ENCODE data around the gene NAV2.

NAV2 gene

DNA sequence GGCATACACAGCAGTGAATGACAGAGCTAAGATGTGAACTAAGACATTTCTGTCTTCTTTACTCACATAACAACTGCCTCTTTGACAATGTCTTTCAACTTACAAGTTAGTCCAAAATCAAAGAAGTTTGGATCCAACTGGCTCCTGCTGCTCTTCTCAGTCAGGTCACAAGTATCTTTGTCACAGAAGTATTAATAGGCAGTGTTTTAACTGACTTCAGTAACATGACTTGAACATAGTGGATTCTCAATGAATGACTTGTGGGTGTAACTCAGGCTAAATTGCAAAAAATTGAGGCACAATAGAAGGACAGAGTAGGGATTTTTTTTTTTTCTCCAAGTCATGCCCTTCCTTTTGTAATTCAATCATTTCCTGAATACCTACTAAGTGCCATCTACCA is 425.0 kb downstream of the NAV2 start:
- Mint-ChIP-seq H3K27me3 (peaks cover 48% of the 10 kb centered on the region), H3K36me3 (ENCODE audit: low read depth) (no peaks in the 10 kb centered on the region)

DNA sequence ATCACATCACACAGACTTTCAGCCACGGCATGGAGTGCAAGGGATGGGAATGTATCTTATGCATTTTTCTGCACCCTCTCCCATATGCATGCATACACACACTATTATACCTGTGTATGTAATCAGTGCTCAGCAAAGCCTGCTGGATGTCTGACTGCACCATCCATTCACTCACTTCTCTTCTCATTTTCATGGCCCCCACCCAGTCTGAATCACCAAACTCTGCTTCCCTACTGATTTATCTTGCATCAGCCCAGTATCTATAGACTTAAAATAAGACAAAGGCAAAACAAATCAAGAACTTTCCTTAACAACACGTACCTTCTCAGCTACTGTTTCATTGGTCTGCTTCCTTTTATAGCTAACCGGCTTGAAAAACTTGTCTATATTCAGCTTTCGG is 426.1 kb downstream of the NAV2 start:
- H3K9me3 Mint-ChIP-seq, result no peaks in the 10 kb centered on the region
- peaks cover 42% of the 10 kb centered on the region for H3K27me3 Mint-ChIP-seq
- H3K27ac Mint-ChIP-seq, result no peak overlapping the region
- H3K36me3 Mint-ChIP-seq (ENCODE audit: low read depth), result no peaks in the 10 kb centered on the region
- no peaks in the 10 kb centered on the region for H3K4me1 Mint-ChIP-seq
- ATAC-seq (no peak), DNase-seq (no peak)
- no peak overlapping the region for H3K4me3 Mint-ChIP-seq

More for the DNA sequence above, 425.0 kb downstream of the NAV2 start:
- ATAC-seq (no peak), DNase-seq (no peak)
- no peak overlapping the region for H3K4me3 Mint-ChIP-seq
- no peaks in the 10 kb centered on the region for H3K4me1 Mint-ChIP-seq
- no peak overlapping the region for H3K27ac Mint-ChIP-seq
- H3K9me3 Mint-ChIP-seq, result no peaks in the 10 kb centered on the region

DNA sequence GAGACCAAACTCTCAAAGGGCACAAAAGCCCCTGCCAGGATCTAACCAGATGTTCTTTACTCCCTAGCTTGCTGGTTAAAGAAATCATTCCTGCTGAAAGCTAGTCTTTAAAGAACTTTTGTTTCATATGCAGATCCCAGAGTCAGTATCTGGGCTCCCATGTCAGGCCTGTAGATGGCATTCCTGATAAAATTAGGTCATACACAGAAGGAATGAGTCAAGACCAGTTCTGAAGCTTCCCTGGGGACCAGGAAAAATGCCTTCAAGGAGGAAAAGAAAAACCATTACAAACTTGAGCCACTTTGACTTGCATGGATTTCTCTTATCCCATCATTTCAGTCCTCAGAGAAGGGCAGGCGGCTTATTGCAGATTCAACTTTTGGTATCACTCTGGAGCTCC is 441.7 kb downstream of the NAV2 start:
- no peak for ATAC-seq
- Mint-ChIP-seq H3K4me3 (no peak overlapping the region), H3K27ac (no peak overlapping the region), H3K4me1 (peaks cover 20% of the 10 kb centered on the region), H3K36me3 (ENCODE audit: low read depth) (peaks cover 2% of the 10 kb centered on the region), H3K27me3 (peaks cover 48% of the 10 kb centered on the region), H3K9me3 (no peaks in the 10 kb centered on the region)
- DNase-seq, result no peak

DNA sequence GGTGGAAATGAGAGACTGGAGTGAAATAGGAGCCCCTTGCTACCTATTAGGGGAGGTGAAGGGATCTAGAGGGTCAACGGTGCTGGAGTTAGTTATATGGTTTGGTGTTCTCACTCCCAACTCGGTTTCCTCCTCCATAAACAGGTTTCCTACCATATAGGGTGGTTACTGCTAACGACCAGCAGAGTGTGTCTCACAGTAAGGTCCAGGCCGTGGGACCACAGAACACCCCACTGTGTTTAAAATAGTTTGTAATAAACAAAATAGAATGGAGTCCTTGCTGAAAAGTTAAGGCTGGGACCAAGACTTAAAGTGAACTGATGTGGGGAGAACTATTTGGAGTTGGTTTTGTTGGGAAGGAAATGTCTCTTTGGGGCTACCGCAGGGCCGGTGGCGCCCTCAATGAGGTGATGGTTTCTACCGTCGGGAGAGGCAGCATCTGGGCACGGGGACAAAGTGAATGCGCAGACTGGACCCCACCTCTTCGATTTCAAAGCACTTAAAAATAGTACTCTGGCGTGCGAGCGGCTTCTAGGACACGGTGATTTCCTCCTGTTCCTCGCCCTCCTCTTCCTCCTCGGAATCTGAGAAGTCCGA is 443.1 kb downstream of the NAV2 start:
- ATAC-seq, result no peak
- Mint-ChIP-seq H3K36me3 (ENCODE audit: low read depth) (peaks cover 2% of the 10 kb centered on the region), H3K4me3 (peak overlapping the region; percentile 60), H3K9me3 (peaks cover 3% of the 10 kb centered on the region), H3K4me1 (peaks cover 21% of the 10 kb centered on the region), H3K27ac (no peak overlapping the region), H3K27me3 (peaks cover 58% of the 10 kb centered on the region)
- DNase-seq, result no peak

DNA sequence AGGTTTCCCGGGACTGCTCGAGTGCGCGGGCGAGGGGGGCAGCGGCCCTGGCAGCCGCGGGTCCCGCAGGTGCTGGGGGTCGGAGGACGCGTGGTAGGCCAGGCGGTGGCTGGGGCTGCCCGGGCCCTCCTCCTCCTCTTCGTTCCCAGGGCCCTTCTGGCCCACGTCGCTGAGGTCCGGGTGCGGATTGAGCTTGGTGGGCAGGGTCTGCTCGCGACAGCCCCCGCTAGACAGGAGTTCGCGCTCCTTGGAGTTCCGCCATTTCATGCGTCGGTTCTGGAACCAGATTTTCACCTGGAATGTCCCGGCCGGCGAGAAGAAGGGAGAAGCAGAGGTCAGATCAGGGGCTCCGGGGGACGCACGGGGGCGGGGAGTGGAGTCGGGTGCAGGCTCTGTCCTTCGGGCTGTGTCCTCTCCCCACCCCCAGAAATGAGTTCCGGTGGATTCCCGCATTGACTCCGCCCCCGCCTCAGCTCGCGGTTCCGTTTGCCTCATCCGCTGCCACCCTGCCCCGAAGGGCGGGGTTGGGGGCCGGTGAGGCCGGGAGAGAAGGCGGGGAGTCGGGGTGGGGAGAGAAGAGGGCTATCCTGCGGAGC is 443.7 kb downstream of the NAV2 start:
- Mint-ChIP-seq H3K4me1 (peaks cover 23% of the 10 kb centered on the region), H3K4me3 (peak overlapping the region; percentile 60), H3K9me3 (peaks cover 6% of the 10 kb centered on the region), H3K27me3 (peaks cover 64% of the 10 kb centered on the region), H3K27ac (no peak overlapping the region), H3K36me3 (ENCODE audit: low read depth) (peaks cover 2% of the 10 kb centered on the region)
- peak; percentile 36 for ATAC-seq
- DNase-seq, result no peak

DNA sequence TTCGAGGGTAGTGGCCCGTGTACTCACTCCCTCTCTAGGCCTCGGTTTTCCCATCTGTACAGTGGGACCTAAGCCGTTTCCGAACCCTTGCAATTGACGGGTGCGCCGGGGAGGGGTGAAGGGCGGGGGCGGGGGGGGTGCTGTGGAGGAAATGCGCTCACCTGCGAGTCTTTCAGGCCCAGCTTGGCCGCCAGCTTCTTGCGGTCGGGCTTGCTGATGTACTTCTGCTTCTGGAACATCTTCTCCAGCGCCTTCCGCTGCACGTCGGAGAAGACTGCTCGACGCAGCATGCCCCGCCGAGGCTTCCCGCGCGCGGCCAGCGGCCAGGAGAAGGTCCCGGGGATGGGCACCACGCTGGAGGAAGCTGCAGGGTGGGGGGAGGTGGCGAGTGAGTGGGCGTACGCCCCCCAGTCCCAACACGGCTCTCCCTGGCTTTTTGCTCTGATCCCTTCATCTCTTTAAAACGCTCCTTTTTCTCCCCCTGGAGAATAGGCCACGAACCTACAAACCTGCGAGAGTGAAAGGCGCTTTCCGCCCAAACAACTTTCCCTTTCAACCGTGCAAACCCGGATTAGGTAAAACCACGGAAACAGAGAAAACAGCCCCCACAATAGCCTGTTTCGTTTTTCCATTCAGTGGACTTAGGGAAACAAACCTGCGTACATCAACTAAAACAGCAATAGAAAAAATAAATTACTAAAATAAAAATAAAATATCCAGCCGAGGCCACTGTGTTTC is 444.4 kb downstream of the NAV2 start:
- peak overlapping the region; percentile 45 for H3K4me3 Mint-ChIP-seq
- H3K27me3 Mint-ChIP-seq, result peaks cover 71% of the 10 kb centered on the region
- H3K36me3 Mint-ChIP-seq (ENCODE audit: low read depth), result peaks cover 2% of the 10 kb centered on the region
- DNase-seq (no peak), ATAC-seq (no peak)
- peaks cover 24% of the 10 kb centered on the region for H3K4me1 Mint-ChIP-seq
- peaks cover 6% of the 10 kb centered on the region for H3K9me3 Mint-ChIP-seq
- H3K27ac Mint-ChIP-seq, result no peak overlapping the region

DNA sequence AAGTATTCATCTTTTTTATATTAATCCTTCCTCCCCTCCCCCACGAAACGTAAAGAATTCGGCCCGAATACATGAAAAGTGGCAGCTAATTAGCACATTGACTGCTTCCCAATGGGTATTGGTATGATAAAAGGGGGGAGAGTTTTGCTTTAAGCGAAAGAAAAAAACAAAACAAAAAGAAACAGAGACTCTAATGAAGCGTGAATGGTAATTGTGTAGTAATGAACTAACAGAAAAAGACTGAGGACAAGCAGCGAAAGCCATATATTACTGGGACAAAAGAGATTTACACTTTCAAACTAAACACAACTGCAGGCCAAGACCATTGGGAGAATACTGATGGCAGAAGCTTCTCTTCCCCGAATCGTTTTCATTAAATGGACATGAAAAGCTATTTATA is 445.1 kb downstream of the NAV2 start:
- peaks cover 2% of the 10 kb centered on the region for H3K36me3 Mint-ChIP-seq (ENCODE audit: low read depth)
- ATAC-seq, result no peak
- DNase-seq, result no peak
- H3K27ac Mint-ChIP-seq, result no peak overlapping the region
- H3K9me3 Mint-ChIP-seq, result peaks cover 6% of the 10 kb centered on the region
- H3K4me1 Mint-ChIP-seq, result peaks cover 29% of the 10 kb centered on the region
- no peak overlapping the region for H3K4me3 Mint-ChIP-seq
- peaks cover 74% of the 10 kb centered on the region for H3K27me3 Mint-ChIP-seq

DNA sequence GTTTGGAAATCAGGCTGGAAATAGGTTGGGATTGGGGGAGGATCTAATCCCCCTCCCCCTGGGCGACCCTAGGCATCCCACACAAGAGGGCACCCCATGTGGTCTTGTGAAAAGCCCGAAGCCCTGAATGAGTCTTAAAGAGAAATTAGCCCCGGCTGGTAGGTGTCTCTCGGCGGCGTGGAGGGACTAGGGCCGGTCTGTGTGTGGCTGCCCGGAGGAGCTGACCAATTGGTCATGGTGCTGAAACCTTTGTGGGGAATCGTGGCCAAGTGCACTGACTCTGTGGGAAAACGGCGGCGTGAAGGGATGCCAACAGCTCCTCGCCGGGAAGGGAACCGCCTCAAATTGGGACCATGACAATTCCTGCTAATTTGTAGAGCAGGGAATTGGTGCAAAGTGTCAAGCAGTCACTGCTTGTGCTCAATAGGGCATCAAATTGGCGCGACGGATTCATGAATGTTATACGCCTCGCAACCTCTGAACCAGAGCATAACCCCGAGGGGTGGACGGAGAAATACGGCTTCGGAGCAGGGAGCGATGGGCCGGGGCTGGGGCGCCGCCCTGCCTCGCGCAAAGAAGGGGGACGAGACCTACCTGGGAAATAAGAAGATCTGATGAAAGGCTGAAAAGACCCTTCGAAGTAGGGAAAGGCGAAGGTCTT is 446.1 kb downstream of the NAV2 start:
- ATAC-seq (no peak), DNase-seq (no peak)
- Mint-ChIP-seq H3K4me3 (no peak overlapping the region), H3K4me1 (peaks cover 38% of the 10 kb centered on the region), H3K36me3 (ENCODE audit: low read depth) (peaks cover 2% of the 10 kb centered on the region), H3K27ac (no peak overlapping the region), H3K27me3 (peaks cover 77% of the 10 kb centered on the region), H3K9me3 (peaks cover 6% of the 10 kb centered on the region)

DNA sequence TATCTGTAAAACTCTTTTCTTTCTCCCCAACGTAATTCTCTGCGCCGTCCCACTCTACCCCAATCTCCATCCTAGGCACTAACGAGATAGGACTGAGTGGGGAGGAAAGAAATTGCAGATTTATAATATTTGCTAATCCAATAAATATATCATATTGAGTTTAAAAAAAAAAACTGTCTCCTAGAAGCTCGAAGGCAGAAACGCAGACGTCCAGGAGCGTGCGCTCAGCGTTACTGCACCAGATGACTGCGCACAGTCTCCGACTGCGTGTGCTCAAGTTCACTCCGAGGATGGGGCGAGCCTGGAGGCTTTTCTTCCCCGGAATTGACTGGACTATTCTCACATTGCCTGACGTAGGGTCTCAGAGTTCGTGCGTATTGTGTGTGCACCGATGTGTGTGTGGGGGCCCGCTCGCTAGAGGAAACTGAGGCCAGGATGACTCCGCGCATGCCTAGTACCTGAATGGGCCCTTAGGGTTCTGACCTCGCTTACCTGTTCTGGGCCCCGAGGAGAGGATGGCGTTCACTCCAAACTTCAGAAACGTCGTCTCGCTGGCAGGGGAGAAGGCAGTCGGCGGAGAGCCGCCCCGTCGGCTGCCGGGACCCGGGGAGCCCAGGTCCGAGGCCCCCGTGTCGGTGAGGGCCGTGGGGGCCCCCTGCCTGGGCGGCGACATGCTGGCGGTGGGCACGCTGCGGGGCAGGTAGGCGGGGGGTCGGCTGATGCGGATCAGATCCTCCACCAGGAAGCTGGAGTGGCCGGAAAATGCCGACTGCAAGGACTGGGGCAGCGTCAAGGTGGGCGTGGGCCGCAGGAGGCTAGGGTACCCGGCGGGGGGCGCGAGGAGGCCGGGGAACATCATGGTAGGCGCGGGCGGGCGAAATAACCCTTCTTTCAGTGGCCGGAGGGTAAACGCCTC is 447.1 kb downstream of the NAV2 start:
- Mint-ChIP-seq H3K36me3 (ENCODE audit: low read depth) (peaks cover 2% of the 10 kb centered on the region), H3K4me3 (no peak overlapping the region), H3K4me1 (peaks cover 41% of the 10 kb centered on the region), H3K9me3 (peaks cover 6% of the 10 kb centered on the region), H3K27ac (no peak overlapping the region), H3K27me3 (peaks cover 84% of the 10 kb centered on the region)
- DNase-seq (no peak), ATAC-seq (no peak)

DNA sequence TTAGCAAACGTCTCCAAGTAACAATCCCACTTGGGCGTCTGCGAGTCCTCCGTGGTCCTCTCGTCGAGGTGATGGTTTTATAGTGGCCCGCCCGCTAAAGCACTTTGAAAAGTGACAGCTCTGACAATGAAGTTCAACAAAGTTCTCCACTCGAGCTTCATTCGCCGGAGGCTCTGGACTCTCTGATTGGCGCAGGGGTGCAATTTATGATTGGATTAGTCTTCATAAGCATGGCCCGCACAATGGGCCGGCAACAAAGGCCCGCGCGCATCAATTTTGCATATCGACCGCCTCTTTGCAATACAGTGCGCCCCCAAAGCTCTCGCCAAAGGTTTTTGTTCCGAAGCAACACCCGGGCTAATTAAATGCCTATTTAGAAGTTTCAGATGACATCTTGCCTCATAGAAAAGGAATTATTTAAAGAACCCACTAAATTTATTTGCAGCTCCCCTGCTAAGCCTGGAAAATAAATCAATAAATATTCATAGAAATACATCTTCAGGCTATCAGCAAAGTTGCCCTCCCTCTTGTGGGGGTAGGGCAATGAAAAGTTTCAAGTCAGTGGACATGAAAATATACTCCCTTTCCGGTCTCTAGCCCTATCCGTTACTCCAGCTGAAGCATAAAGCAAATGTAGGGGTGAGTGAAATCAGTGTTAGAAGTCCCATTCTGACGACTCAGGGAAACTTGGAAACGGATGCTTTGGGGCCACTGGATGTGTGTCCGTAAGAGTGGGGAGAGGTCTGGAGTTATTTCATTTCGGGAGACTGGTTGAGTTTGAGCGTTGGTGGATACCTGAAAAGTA is 448.0 kb downstream of the NAV2 start, which contains the start of gene DBX1:
Gene DBX1 (minus strand): TSS at position 51 of the 805 bp plus-strand sequence. CDS start 151 bp downstream, outside the sequence.
- peaks cover 84% of the 10 kb centered on the region for H3K27me3 Mint-ChIP-seq
- no peak for DNase-seq
- H3K9me3 Mint-ChIP-seq, result peaks cover 6% of the 10 kb centered on the region
- no peak for ATAC-seq
- no peak within 1 kb of the TSS for H3K27ac Mint-ChIP-seq
- peaks cover 2% of the 10 kb centered on the region for H3K36me3 Mint-ChIP-seq (ENCODE audit: low read depth)
- peaks cover 41% of the 10 kb centered on the region for H3K4me1 Mint-ChIP-seq
- no peak within 1 kb of the TSS for H3K4me3 Mint-ChIP-seq

DNA sequence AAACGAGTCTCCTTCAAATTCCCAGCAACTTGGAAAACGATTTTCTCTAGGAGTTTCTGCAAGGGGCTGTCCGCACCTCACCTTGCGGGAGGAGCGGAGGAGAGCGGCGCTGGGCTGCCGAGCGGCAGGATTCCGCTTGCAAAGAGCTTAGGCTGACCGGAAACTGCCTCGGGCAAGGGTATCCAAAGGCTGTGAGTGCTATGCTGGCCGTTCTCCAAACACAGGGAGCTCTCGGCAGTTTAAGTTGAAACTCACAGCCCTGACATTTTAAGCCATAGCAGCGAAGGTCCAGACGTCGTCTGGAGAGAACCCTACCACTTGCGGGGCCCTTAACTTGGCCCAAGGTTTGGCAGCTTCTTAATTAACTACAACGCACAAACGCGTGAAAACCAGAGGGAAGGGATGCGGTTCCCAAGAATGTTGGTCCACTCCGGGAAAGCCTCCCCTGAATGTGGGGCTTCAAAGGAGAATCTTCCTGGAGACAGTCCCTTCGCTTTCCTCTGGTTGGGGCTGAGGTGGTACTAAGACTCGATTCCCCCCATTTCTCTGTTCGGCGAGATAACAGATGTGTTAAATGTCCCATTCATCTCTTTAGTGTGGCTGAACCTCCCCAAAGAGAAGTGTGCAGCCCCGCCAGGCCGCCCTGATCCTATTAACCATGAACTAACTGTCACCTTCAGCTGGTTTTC is 448.7 kb downstream of the NAV2 start:
- Mint-ChIP-seq H3K36me3 (ENCODE audit: low read depth) (no peaks in the 10 kb centered on the region), H3K4me1 (peaks cover 35% of the 10 kb centered on the region), H3K27me3 (peaks cover 83% of the 10 kb centered on the region), H3K9me3 (peaks cover 6% of the 10 kb centered on the region), H3K4me3 (no peak overlapping the region), H3K27ac (no peak overlapping the region)
- ATAC-seq, result no peak
- no peak for DNase-seq

DNA sequence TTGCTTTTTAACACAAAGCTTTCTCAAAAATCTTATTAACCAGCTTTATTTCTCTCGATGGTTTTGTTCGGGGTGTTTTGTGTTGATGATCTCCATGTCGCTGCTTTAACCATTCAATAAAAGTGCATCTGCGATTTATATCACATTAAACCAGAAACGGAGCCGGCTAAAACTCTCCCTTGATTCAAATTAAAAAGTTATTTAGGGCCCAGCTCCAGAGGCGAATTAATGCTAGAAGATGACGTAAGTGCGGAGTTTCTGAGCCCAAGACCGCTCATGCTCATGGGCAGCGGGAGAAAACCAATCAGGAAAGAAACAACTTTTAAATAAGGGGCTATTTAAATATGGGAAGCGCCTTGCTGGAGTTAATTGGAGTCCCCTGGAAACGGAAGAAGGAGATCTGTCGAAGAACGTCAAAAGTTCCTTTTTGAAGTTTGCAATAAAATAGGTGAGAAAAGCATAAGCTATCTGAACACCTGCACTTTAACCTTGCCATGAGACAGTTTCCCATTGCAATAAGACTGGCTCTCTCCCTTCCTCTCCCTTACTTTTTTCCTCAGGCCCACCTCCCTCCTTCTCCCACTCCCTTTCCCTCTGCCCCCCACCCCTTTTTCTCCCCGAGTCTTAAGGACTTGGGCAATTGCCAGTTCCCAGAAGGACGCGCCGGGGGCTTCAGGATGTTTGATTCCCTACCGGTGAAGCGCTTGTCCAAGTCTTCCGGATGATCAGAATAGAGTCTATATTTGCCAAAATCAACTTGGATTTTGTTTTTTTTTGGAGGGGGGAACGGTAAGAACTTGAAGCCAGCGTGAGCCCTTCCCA is 449.5 kb downstream of the NAV2 start:
- H3K36me3 Mint-ChIP-seq (ENCODE audit: low read depth), result no peaks in the 10 kb centered on the region
- no peak overlapping the region for H3K27ac Mint-ChIP-seq
- no peak for ATAC-seq
- peaks cover 6% of the 10 kb centered on the region for H3K9me3 Mint-ChIP-seq
- no peak overlapping the region for H3K4me3 Mint-ChIP-seq
- H3K4me1 Mint-ChIP-seq, result peaks cover 34% of the 10 kb centered on the region
- H3K27me3 Mint-ChIP-seq, result peaks cover 89% of the 10 kb centered on the region
- DNase-seq, result no peak

Data from activated naive CD8-positive, alpha-beta T cell treated with anti-CD3 and anti-CD28 coated beads, Interleukin-2, amount 50 U/mL, for 24 hours (primary cell).